Measurements from ENCODE around the gene TLE3. TPM values are rescaled to one million over a fixed set of nuclear protein-coding genes. Genes with fewer than 3 reads are reported as not detected.

Gene TLE3
- total RNA-seq, 1 donor from 2014 or later = 89.2 TPM

DNA sequence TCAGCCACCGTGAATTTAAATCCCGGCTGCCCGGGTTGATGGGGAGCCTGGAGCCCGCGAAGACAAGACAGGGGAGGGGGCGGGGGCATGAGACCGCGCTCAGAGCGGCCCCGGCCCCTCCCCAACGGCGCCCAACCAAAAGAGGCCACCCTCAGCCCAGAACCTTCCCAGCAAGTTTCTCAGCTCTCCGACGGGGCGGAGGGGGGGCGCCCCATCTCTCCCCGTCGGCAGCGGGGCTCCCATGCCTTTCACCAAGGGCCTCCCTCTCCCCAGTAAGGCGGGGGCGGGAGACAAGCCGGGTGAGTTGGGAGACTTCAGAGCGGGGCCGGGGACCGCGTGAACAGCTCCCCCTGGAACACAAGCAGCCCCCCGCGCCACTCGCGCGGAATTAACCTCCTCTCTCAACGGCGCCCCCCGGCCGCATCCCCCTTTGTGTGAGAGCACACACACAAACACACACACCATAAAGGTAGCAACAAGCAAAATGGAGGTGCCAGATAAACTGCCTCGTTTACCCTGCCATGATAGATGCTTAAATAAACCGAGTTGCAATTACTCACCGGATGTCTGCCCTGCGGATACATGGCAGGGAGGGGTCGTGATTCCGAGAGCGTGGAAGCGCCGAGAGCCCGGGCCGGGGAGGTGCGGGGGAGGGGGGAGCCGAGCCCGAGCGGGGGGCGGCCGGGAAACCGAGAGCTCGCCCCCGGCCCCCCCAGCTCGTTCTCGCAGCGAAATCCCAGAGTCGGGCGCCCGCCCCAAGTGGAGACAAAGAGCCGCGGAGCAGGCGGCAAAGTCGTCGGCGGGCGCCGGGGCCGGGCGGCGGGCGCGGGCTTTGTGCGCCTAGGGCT lies 1.3 kb downstream of the TLE3 start:
- peaks cover 34% of the 10 kb centered on the region for H3K4me1 Mint-ChIP-seq (ENCODE audit: low read depth, unreplicated experiment)
- TF ChIP-seq, protein P1, sequence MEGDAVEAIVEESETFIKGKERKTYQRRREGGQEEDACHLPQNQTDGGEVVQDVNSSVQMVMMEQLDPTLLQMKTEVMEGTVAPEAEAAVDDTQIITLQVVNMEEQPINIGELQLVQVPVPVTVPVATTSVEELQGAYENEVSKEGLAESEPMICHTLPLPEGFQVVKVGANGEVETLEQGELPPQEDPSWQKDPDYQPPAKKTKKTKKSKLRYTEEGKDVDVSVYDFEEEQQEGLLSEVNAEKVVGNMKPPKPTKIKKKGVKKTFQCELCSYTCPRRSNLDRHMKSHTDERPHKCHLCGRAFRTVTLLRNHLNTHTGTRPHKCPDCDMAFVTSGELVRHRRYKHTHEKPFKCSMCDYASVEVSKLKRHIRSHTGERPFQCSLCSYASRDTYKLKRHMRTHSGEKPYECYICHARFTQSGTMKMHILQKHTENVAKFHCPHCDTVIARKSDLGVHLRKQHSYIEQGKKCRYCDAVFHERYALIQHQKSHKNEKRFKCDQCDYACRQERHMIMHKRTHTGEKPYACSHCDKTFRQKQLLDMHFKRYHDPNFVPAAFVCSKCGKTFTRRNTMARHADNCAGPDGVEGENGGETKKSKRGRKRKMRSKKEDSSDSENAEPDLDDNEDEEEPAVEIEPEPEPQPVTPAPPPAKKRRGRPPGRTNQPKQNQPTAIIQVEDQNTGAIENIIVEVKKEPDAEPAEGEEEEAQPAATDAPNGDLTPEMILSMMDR (IDR thresholded peaks at IDR 0.05; ENCODE audit: partially characterized antibody, unreplicated experiment) = no peak

DNA sequence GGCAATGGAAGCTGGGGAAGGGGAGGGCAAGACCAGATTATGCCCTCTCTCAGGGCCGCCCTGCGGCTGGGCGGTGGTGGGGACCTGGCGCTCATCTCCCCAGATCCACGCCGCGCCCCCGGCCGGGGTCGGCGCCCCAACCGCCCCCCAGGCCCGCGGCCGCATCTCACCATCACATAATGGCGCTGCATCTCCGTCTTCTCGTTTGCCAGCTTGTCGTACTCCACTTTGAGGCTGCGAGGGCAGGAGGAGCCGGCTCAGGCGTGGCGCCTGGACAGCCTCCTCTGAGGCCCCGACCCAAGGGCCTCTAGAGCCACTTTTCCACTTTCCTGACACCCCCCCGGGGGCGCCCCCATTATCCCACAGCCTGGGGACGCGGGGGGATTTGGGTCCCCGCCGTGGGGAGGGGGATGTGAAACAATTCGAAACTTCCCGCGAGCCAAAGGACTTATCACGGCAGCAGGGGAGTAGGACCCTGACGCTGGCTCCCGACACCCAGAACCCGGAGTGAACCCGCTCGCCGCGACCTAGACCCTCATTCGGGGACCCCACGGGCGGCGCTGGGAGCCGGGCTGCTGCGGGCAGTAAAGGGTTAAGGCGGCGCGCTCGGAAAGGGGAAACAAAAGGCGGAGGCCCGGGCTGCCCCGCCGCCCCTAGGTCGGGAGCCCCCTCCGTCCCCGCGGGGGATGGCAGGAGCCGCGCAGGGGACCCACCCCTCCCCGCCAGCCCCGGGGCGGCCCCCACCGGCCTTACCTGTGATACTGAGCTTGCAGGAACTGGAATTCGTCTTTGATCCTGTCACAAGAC lies 2.1 kb downstream of the TLE3 start:
- Mint-ChIP-seq H3K27ac (ENCODE audit: unreplicated experiment) (peak overlapping the region; percentile 53), H3K36me3 (ENCODE audit: unreplicated experiment) (no peaks in the 10 kb centered on the region), H3K4me3 (ENCODE audit: unreplicated experiment) (peak overlapping the region; percentile 91), H3K4me1 (ENCODE audit: low read depth, unreplicated experiment) (peaks cover 43% of the 10 kb centered on the region), H3K27me3 (ENCODE audit: unreplicated experiment) (peaks cover 26% of the 10 kb centered on the region), H3K9me3 (ENCODE audit: unreplicated experiment) (peaks cover 22% of the 10 kb centered on the region)
- TF ChIP-seq, protein P1 (IDR thresholded peaks at IDR 0.05; ENCODE audit: partially characterized antibody, unreplicated experiment) = no peak
- DNase-seq = peak; percentile 67

More for the DNA sequence above, 1.3 kb downstream of the TLE3 start:
- Mint-ChIP-seq H3K36me3 (ENCODE audit: unreplicated experiment) (no peaks in the 10 kb centered on the region), H3K4me3 (ENCODE audit: unreplicated experiment) (peak overlapping the region; percentile 97), H3K27me3 (ENCODE audit: unreplicated experiment) (peaks cover 24% of the 10 kb centered on the region), H3K9me3 (ENCODE audit: unreplicated experiment) (peaks cover 22% of the 10 kb centered on the region), H3K27ac (ENCODE audit: unreplicated experiment) (peak overlapping the region; percentile 96)
- peak; percentile 59 for DNase-seq

DNA sequence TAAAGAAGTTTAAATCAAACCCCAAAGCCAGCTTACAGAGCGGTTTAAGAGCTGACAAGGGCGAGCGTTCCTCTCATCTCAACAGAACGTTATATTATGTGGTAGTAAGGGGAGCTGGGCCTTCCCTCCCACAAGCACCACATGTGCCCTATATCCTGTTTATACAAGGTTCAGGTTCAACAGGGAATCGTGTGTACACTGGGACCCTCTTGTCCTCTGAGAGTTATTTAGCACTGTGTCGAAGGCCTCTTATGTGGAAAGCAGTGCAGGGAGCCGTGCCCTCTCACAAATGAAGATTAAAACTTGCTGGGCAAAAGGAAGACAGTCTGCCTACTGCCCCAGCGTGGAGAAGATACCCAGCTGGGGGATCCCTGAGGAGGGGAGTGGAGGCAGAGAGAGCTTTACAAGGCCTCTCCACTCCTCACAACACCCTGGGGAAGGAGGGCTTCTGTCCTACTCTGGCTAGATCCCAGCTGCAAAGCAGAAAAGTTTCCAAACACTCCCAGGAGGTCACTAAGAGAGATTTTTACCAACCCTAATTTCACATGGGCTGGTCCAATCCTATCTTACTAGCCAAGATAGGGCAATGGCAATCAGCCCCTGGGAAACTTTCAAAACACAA lies 2.9 kb downstream of the TLE3 start:
- Mint-ChIP-seq H3K4me1 (ENCODE audit: low read depth, unreplicated experiment) (peaks cover 48% of the 10 kb centered on the region), H3K36me3 (ENCODE audit: unreplicated experiment) (no peaks in the 10 kb centered on the region), H3K9me3 (ENCODE audit: unreplicated experiment) (peaks cover 20% of the 10 kb centered on the region), H3K27me3 (ENCODE audit: unreplicated experiment) (peaks cover 25% of the 10 kb centered on the region), H3K4me3 (ENCODE audit: unreplicated experiment) (peak overlapping the region; percentile 91), H3K27ac (ENCODE audit: unreplicated experiment) (peak overlapping the region; percentile 53)
- TF ChIP-seq, protein P1 (IDR thresholded peaks at IDR 0.05; ENCODE audit: partially characterized antibody, unreplicated experiment) = no peak
- no peak for DNase-seq

DNA sequence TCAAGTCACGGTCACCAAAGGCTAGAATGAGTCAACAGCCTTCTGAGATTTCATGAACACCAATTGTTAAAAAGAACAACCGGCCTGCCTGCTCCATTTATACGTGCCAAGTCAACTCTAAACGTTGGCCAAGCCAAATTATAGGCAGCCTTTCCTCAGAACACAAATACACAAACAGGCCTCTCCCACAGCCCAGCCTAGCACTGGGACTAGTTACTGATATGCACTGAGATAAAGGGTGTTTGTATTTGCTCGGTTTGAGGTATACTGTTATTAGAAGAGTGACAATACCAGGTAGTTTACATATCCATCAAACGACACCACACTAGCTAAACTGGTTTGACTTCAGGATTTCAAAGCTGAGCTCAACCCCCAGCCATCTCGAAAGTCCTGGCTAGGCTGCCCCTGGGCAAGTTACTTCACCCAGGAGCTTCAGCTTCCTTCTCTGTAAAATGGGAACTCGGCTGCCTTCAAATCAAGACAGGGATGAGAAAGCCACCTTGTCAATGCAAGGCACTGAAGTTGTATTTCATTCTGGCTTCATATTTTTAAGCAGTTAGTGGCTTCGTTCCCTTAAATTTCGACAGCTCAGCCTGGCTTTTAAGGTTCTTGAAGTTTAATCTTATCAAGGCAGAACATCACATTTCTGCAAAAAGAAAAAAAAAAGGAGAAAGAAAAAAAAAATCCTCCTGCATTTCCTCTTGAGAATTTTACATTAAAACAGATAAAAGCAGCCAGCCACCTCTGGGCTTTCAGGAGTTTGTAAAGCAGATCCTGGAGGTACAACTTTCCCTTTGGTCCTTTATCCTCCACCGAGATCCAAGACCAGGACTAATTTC lies 4.0 kb downstream of the TLE3 start:
- H3K27me3 Mint-ChIP-seq (ENCODE audit: unreplicated experiment) = peaks cover 18% of the 10 kb centered on the region
- TF ChIP-seq, protein P1 (IDR thresholded peaks at IDR 0.05; ENCODE audit: partially characterized antibody, unreplicated experiment) = no peak
- peak overlapping the region; percentile 84 for H3K4me3 Mint-ChIP-seq (ENCODE audit: unreplicated experiment)
- H3K4me1 Mint-ChIP-seq (ENCODE audit: low read depth, unreplicated experiment) = peaks cover 56% of the 10 kb centered on the region
- H3K9me3 Mint-ChIP-seq (ENCODE audit: unreplicated experiment) = peaks cover 13% of the 10 kb centered on the region
- DNase-seq = no peak
- H3K36me3 Mint-ChIP-seq (ENCODE audit: unreplicated experiment) = no peaks in the 10 kb centered on the region
- H3K27ac Mint-ChIP-seq (ENCODE audit: unreplicated experiment) = no peak overlapping the region
